NCI-H2171 treated with DMSO at 0.1 percent for 48 hours (cell line): ENCODE measurements around the gene NFYA.

ENCODE experiments used
- DNase-seq: peaks from one replicate; lab custom pipeline; 2025; lab: John Stamatoyannopoulos, UW

NFYA gene

GRCh38 chr6:41047306-41047705 is 25.5 kb upstream of the NFYA start:
- no peak for DNase-seq

DNA sequence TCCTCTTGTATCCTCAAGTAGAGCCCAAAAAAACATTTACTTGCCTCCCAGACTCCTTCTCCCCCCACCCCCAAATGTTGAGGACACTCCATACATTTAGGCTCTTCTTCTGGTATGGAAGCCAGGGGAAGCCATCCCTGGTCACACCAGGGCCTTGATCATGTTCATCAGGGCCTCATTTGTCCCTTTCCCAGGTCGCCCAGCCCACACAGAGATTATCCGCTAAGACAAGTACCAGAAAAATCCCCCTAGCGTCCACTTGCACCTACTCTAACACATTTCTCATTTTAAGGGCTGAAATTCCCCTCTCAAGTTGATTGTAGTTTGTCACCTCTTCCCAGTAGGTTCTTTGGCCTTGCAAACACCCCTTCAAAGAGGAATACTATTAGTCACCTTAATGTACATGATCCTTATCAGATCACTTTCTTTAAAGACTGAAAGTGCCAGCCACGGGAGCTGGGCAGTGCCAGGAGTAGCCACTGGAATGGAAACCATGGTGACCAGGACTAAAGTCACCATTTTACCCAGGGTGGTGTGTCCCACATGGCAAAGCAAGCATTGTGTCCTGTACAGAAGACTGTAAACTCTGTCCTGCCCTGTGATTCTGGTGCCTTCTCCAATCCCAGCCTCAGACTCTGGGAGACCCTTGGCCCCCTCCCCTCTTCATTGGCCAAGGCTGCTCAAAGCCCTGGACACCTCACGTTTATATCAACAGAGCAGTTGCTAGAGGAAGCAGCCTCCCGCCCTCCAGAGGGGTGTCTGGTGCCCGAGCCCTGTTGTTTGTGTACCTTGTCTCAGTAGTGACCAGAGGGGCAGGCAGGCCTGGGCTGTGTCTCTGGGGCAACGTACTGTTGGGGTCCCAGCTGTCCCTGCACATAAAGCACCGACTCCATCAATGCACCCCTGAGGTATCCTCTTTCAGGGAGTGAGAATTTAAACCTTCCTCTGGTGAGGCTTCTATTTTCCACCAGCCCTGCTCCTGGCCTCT is 24.7 kb upstream of the NFYA start:
- DNase-seq: no peak

- no peak for DNase-seq
Measured at GRCh38 chr6:41049521-41049920, 23.3 kb upstream of the NFYA start.

DNA sequence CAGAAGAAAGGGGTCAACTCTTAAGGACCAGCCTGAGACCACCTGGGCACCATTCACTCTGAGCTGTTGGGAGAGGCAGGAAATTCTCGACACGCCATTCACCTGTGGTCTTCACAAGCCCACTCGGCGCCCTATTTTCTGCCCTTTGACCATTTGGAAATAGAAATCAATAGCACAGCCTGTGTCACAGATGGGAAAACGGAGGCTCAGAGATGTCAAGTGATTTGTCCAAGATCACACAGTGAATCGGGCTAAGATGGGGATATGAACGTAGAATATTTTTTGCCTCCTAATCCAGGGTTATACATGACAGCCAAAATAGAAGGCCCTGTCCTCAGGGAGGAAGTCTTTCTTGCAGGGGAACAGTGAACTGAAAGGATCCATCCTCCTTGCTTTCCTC is 22.8 kb upstream of the NFYA start:
- DNase-seq: no peak

DNA sequence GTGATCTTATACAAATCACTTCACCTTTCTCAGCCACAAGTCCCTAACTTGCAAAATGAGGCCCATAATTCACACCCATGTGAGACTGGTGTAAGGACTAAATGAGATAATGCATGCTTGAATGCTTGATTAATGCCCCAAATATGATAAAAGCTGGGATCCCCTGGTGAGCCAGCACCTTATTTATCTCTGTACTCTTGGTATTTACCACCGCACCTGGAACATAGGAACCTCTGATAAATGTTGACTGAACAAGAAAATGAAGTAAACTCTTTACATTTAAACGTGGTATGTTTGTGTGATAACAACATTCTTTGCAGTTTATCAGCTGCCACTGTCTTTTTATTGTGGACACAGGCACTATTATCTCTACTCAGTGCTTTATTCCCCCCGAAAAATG is 22.2 kb upstream of the NFYA start:
- DNase-seq: no peak

GRCh38 chr6:41051873-41052272 is 20.9 kb upstream of the NFYA start:
- no peak for DNase-seq

- DNase-seq: peak; percentile 66
Measured at GRCh38 chr6:41053041-41053440, 19.7 kb upstream of the NFYA start, which contains the start of gene APOBEC2. APOBEC2 (plus strand) TSS chr6:41053202; CDS start chr6:41053348, 146 bp downstream.

GRCh38 chr6:41054511-41054910 is 18.3 kb upstream of the NFYA start:
- DNase-seq: no peak

DNA sequence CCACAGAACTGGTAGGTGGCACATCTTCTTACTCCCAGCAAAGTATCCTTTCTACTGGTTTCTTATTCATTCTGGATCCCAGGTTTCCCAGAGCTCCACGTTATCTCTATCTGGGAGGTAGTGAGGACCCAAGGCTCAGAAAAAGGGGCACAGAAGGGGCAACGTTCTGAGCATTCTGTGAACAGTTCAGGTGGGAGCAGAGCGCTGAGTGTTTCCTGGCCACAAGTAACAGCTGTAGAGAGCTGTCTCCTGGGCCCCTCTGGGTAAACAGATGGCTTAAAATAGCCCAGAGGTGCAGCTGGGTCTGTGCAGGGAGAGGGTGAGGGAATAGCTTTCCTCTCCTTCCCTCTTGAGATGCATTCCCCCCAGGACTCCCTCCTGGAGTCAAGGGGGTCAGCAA is 17.6 kb upstream of the NFYA start:
- peak; percentile 88 for DNase-seq

- DNase-seq: no peak
Measured at GRCh38 chr6:41056768-41057490, 15.8 kb upstream of the NFYA start.

GRCh38 chr6:41058783-41059181 is 14.0 kb upstream of the NFYA start:
- DNase-seq: no peak

GRCh38 chr6:41059556-41059955 is 13.2 kb upstream of the NFYA start:
- DNase-seq: no peak

DNA sequence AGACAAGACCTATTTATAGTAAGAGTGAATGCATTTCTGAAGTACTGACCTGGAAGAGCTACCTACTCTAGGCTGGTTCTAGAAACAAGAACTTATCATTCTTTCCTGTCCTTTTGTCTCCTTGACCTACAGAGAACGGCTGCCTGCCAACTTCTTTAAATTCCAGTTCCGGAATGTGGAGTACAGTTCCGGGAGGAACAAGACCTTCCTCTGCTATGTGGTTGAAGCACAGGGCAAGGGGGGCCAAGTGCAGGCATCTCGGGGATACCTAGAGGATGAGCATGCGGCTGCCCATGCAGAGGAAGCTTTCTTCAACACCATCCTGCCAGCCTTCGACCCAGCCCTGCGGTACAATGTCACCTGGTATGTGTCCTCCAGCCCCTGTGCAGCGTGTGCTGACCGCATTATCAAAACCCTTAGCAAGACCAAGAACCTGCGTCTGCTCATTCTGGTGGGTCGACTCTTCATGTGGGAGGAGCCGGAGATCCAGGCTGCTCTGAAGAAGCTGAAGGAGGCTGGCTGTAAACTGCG is 11.5 kb upstream of the NFYA start:
- no peak for DNase-seq

DNA sequence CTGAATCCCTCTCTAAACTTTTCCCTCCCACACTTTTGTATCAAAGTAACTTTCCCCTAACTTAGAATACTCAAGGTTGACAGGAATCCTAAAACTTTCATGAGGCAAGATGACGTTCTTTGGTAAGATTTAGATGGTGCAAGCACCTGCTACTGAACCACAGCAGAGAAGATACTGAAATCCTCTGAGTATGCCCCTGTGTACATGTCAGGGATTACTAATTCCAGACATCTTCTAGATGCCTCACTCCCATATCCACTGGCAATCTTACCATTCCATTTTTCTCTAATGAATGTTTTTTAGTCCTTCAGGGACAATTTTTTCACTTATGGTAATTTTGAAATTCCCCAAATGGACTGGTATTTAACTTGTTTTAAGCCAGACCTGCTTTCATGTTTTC is 10.7 kb upstream of the NFYA start:
- no peak for DNase-seq

GRCh38 chr6:41063884-41064285 is 8.9 kb upstream of the NFYA start:
- peak; percentile 48 for DNase-seq

GRCh38 chr6:41064841-41065240 is 7.9 kb upstream of the NFYA start:
- no peak for DNase-seq

DNA sequence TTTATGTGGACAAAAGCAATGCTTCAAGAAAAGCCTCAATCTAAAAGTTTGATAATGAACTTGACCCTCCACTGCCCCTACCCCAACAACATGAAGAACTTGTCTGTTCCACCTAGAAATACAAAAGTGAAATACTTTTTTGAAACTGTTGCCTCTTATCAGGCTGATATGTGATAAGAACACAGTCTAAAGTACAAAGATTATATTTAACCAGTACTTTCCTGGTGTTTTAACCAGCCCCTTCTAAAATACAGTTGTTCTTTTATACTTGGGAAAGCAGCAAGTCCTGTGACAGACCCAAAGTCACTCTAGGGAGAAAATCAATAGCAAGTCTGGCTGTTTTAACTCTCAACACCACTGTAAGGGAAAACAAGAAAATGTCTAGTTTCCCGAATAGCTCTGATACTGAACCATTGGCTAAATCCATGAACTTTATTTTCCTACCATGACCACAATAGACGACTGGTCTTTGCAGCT is 7.2 kb upstream of the NFYA start:
- DNase-seq: no peak

GRCh38 chr6:41066867-41067304 is 5.9 kb upstream of the NFYA start:
- DNase-seq: peak; percentile 83

DNA sequence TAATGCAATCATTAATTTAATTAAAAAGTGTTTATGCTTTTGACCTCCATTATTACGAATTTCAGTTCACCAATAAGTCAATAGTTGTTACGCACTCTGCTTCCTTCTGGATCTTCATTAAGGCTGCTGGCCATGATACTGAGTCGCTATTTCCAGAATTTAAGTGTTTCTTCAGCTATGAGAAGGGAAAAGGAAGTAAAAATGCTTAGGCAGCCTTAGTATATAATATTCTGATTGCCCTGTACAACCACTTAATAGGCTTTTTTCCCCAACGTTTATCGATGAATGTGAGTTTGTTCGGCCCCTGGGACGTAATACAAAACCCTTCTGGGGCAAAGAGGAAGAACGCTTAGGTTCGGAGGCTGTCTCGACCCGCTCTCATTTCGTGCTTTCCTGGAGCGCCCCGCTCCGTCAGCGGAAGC is 1.3 kb upstream of the NFYA start:
- peak; percentile 84 for DNase-seq

- peak; percentile 99 for DNase-seq
Measured at GRCh38 chr6:41071923-41072835, 595 bp upstream of the NFYA start, which contains the start of gene OARD1. OARD1 (minus strand) TSS chr6:41072356; CDS start chr6:41071634, 722 bp downstream.
